GM15510 (cell line): ENCODE results near the gene VSX2.

Experiments used
- POLR2A ChIP-seq: IDR thresholded peaks from 3 replicates; pipeline ENCODE4 v1.6.1; 2011; ENCODE audit warnings: borderline replicate concordance; ENCODE audit not compliant: insufficient read length; ENCODE audit errors: extremely low read depth

The VSX2 gene

DNA sequence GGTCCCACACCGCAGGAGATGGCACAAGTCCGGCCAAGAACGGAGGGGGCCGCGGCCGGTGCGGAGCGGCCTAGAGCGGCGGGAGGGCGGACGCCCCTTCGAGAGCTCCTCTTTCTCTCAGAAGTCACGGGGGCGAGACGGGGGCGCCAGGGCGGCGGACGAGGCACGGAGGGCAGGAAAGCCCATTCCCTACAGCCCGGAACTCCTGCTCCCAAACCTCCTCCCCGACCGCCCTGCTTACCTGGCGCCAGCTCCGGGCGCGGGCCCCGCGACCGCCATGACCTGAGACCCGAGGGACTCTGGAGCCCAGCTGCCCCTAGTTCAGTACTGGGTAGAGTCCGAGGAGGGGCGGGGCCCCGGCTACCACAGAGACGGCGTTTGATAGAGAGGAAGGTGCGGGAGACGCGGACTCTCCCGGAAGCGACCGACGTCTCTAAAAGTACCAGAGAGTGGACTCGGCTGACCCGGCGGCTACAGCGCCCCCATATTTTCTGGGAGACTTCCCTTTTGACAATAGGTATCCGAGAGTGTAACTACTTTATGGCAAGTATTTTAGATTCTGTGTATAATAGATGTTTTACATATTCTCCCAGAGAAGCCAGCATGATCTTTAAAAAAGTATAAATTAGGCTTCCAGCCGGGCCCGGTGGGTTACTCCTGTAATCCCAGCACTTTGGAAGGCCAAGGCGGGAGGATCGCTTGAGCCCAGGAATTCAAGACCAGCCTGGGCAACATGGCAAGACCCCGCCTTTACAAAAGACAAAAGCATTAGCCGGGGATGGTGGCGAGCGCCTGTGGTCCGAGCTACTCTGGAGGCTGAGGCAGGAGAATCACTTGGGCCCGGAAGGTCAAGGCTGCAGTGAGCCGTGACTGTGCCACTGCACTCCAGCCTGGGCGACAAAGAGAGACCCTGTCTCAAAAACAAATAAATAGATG lies 63.7 kb downstream of the VSX2 start, which contains the start of gene ABCD4:
ABCD4 (minus strand) TSS at position 301 of the 936 bp plus-strand sequence; CDS start at position 279, 22 bp downstream.
- TF ChIP-seq POLR2A: peak; percentile 93

DNA sequence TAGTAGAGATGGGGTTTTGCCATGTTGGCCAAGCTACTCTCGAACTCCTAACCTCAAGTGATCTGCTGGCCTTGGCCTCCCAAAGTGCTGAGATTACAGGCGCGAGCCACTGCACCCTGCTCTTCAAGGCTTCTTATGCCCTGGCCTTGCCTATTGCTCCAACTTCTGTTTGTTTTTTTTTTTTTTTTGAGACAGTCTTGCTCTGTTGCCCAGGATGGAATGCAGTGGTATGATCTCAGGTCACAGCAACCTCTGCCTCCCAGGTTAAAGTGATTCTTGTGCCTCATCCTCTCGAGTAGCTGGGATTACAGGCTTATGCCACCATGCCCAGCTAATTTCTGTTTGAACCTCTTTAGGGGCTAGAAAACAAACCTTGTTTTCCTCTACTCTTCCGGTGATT lies 69.4 kb downstream of the VSX2 start:
- TF ChIP-seq POLR2A: no peak

DNA sequence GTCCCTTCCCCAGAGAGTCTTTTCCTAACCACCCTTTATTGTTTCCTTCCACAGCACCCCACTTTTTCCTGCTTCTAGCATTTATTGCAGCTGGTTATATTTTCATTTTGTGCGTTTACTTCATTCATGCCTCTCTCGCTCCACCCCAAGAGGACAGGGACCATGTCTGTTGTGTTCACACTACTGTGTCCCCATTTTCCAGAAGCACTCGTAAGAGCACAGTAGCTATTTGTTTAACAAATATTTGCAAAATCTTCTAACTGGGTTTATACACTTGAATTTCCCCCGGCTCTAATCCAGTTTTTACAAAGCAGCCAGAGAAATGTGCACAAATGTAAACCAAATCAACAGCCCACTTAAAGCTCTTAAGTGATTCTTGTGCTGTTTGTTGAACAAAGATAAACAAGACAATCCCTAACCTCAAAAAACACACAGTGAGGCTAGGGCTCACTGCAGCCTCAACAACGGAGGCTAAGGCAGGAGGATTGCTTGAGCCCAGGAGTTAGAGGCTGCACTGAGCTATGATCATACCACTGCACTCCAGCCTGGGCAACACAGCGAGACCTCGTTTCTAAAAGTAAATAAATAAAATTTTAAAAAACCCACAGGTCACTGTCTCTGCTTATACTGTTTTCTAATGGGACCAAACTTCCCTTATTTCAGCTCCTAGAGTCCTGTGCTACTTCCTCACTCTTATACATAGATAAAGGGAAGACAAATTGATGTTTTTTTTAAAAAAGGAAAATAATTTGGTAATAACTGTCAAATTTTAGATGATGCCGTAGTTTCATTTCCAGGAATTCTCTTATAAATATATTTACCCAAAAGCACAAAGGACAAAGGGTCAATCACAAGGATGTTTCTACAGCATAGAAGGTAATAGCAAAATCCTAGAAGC lies 70.1 kb downstream of the VSX2 start:
- TF ChIP-seq POLR2A: no peak

DNA sequence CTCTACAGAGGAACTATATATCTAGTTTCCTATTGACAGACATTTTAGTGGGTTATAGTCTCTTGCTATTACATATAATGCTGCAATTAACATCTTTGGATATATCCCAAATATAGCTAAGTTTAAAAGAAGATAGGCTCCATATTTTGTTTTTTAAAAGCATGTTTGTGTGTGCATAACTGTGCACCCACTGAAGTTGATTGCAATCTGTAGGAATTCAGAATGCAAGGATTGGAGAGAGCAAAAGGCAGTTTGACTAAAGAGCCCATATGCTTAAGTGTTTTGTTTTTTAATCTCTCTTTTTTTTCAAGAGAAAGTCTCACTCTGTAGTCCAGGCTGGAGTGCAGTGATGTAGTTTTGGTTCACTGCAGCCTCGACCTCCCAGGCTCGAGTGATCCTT lies 72.9 kb downstream of the VSX2 start:
- no peak for TF ChIP-seq POLR2A
